Cardiac fibroblast (primary cell): ENCODE results near the gene TXNDC17.
A peak's percentile ranks its signal among the peaks of the same experiment; 100 is the strongest.

ENCODE experiments used
- DNase-seq, 2 donors: peaks; one replicate each; pipeline versions ENCODE4 v3.0.0 to v3.0.0-alpha.2; 2010; ENCODE audit warnings: low read depth in 2 of 2
- H3K4me3 ChIP-seq, 2 donors: replicated peaks in 1 of 2; 1 replicate in 1 of 2; 2 replicates in 1 of 2; pipeline ENCODE4 v1.5.1; 2011; ENCODE audit warnings: low read depth in 2 of 2, low read length in 2 of 2, mild to moderate bottlenecking in 2 of 2, moderate library complexity in 1 of 2
- TF ChIP-seq, protein P1 (sequence below): IDR thresholded peaks from one replicate; pipeline ENCODE4 v1.5.1; 2011; ENCODE audit warnings: low read depth, mild to moderate bottlenecking, low read length, inconsistent platforms

Gene TXNDC17

DNA sequence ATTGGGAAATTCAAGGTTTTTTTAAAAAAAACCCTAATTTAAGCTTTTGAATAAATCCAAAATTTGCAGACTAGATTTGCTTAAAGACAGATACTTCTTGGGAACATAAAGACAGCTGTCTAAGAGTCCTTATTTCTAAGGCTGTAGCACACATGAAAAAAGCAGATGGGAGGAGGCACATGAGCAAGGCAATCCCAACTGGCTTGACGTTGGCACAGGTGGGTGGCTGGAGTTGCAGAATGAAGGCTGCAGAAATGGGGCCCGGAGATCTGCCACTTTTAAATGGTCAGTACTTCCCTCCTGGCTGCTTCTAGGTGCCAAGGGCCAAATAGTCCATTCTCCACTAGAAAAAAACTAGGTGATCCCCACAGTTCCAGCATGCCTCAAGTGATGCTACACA is 4.8 kb upstream of the TXNDC17 start:
- TF ChIP-seq, protein P1, sequence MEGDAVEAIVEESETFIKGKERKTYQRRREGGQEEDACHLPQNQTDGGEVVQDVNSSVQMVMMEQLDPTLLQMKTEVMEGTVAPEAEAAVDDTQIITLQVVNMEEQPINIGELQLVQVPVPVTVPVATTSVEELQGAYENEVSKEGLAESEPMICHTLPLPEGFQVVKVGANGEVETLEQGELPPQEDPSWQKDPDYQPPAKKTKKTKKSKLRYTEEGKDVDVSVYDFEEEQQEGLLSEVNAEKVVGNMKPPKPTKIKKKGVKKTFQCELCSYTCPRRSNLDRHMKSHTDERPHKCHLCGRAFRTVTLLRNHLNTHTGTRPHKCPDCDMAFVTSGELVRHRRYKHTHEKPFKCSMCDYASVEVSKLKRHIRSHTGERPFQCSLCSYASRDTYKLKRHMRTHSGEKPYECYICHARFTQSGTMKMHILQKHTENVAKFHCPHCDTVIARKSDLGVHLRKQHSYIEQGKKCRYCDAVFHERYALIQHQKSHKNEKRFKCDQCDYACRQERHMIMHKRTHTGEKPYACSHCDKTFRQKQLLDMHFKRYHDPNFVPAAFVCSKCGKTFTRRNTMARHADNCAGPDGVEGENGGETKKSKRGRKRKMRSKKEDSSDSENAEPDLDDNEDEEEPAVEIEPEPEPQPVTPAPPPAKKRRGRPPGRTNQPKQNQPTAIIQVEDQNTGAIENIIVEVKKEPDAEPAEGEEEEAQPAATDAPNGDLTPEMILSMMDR = no peak
- DNase-seq = no peak
- H3K4me3 ChIP-seq = no peak overlapping the region

DNA sequence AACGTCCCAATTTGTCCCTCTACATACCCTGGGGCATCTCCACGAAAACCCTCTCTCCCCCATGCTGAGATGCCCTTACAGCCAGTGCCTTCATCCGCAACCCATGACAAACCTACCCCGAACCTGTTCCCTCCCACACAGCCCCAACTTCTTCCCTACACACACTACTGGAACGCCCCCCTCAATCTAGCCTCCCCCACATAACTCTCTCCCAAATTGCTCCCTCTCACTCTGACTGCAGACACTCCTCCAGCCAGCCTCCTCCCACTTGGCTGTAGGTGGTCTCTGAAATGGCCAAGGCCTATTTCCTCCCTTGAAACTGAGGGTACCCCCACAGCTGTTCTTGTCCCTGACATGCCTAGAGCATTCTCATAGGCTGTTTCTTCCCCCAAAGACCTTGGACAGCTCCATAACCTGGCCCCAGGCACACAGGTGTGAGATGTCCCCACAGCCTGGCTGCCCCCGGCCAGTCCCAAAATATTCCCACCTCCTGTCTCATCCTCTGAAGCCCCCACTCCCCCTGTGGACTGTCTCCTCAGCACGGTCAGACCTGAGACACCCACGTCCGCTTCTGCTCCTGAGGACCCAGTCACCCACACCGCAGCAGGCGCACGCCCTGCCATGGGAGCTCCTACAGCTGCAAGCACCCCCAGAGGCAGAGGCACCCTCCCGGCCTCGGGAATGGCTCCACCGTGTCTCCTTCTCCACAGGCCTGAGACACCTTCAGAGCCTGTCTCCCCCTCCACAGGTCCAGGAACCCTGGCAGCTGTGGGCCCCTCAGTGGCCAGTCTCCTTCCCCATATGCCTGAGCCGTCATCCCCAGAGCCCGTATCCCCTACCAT is 4.0 kb upstream of the TXNDC17 start:
- no peak overlapping the region for H3K4me3 ChIP-seq
- TF ChIP-seq, protein P1 = no peak
- DNase-seq = no peak

DNA sequence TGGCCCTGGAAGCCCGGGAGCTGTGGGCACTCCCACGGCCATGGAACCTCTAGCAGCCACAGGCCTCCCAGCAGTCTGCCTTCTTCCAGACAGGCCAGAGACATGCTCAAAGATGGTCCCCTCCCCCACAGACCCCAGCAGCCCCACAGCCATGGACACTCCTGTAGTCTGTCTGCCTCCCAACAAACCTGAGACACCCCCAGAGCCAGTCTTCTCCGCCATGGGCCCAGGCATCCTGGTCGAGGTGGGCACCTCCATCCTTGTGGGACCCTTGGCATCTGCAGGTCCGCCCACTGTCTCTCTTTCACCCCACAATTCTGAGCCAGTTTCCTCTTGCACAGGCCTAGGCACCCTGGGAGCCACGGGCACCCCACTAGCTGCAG is 3.4 kb upstream of the TXNDC17 start:
- DNase-seq = no peak
- no peak overlapping the region for H3K4me3 ChIP-seq
- TF ChIP-seq, protein P1 = no peak

DNA sequence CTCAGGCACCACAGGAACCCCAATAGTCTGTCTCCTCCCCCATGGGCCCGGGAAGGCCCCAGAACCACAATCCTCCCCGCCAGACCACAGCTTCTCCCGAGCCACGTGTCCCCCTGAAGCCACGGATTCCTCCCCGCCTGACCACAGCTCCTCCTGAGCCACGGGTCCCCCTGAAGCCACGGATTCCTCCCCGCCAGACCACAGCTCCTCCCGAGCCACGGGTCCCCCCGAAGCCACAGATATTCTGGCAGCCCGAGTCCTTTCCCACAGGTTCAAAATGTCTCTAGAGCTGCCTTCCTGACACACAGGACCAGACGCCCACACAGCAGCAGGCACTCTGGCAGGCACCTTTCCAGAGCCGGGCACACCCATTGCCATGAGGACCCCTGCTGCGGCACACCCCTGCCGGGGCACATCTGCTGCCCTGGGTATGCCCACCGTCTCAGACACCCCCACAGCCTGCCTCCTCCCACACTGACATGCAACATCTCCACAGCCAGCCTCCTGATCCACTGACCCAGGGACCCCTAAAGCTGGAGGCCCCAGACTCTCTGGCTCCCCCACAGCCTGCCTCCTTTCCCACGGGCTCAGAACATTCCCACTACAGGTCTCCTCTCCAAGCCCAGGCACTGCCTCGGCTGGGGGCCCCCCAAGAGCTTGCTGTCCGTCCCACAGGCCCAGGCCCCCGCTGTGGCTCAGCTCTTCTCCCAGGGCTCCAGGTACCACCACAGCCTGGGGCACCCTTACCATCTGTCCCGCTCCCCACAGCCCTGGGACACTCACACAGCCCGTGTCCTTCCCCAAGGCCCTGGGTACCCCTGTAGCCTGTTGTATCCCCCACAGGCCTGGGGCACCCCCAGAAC is 2.6 kb upstream of the TXNDC17 start:
- TF ChIP-seq, protein P1 = no peak
- no peak for DNase-seq
- no peak overlapping the region for H3K4me3 ChIP-seq

DNA sequence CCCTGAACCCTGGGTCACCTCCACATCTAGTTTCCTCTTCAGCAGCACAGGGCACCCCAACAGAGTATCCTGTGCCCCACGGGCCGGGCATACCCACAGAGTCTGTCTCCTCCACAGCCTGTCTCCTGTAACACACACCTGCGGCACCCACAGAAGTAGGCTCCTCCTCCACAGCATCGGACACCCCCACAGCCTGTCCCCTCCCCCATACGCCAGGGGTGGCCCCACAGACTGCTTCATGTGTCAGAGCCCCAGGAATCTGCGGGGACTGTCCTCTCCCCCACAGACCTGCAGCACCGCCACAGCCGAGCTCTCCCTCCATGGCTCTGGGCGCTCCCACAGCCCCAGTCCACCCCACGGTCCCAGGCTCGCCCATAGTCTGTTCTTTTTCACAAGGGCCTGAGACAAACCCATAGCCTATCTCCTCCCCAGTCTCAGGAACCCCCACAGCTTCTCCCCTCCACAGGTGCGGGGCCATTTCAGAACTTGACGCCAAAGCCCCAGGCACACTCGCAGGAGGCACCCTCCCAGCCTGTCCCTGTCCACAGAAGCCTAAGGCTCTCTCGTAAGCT is 1.8 kb upstream of the TXNDC17 start:
- no peak for DNase-seq
- TF ChIP-seq, protein P1 = no peak
- peak overlapping the region; percentile 97 to 99 for H3K4me3 ChIP-seq

DNA sequence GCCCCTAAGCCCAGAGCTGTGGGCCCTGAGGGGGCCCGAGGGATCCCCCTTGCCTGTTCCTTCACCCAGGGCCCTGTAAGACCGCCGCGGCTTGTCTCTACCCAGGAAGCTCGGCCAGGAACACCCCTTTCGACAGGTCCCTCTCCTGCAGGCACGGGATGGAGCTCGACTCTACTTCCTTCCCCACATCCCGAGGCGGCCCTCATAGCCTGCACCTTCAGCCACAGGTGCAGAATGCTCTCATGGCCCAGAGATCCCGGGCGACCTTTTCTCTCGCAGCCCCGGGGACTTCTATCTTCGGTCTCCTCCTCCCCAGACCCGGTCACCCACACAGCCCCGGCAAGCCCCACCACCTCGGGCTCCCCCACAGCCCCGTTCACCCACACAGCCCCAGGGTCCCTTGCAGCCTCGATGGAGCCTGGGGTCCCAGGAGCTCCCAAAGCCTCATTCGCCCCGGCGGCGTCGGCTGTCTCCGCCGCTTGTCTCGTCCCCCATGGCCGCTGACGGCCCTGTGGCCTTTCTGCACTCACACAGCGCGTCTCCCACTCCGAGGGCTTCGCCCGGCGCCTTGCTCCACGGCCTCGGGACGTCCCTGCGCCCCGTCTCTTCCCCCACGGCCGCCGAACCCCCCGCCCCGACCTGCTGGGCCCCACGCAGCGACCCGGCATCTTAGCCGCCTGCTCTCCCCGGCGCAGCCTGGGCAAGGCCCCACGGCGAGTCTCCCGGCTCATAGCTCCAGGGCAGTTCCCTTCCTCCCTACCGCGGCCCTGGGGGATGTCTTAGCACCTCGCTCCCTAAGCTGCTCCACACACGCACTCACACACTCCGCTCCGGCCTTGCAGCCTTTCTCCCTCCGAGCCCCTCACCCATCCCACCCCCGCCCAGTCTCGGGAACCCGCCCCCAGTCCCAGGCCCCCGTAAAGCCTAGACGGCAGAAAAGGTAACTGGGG is 999 bp upstream of the TXNDC17 start:
- TF ChIP-seq, protein P1 = no peak
- H3K4me3 ChIP-seq = peak overlapping the region; percentile 97 to 99
- peak; percentile 51 to 52 for DNase-seq
